ENCODE data around the gene PPP1R1A.

PPP1R1A gene

GRCh38 chr12:54566792-54567191, 21.7 kb downstream of the PPP1R1A start:
- no peak overlapping the region for H3K4me3 ChIP-seq (ENCODE audit: low read length)
- H3K36me3 ChIP-seq (ENCODE audit: control insufficient read depth, low read depth, low read length), result no peaks in the 10 kb centered on the region
- peaks cover 22% of the 10 kb centered on the region for H3K27me3 ChIP-seq (ENCODE audit: control insufficient read depth, insufficient read depth, low read length)
- H3K9ac ChIP-seq (ENCODE audit: low read length), result no peak overlapping the region
- H3K9me3 ChIP-seq (ENCODE audit: control insufficient read depth, low read depth, low read length), result no peaks in the 10 kb centered on the region
- H3K4me1 ChIP-seq (ENCODE audit: control insufficient read depth, low read depth, low read length), result peaks cover 45% of the 10 kb centered on the region
- no peak overlapping the region for H3K27ac ChIP-seq (ENCODE audit: low read length)

- Histone ChIP-seq H3K36me3 (ENCODE audit: control insufficient read depth, low read depth, low read length) (no peaks in the 10 kb centered on the region), H3K27ac (ENCODE audit: low read length) (peak overlapping the region; percentile 5), H3K4me3 (ENCODE audit: low read length) (peak overlapping the region; percentile 24), H3K9ac (ENCODE audit: low read length) (peak overlapping the region; percentile 2), H3K9me3 (ENCODE audit: control insufficient read depth, low read depth, low read length) (no peaks in the 10 kb centered on the region), H3K27me3 (ENCODE audit: control insufficient read depth, insufficient read depth, low read length) (peaks cover 29% of the 10 kb centered on the region), H3K4me1 (ENCODE audit: control insufficient read depth, low read depth, low read length) (peaks cover 39% of the 10 kb centered on the region)
Measured at GRCh38 chr12:54565986-54566544, 22.4 kb downstream of the PPP1R1A start.

GRCh38 chr12:54565310-54565985, 23.0 kb downstream of the PPP1R1A start:
- peaks cover 33% of the 10 kb centered on the region for H3K27me3 ChIP-seq (ENCODE audit: control insufficient read depth, insufficient read depth, low read length)
- peaks cover 37% of the 10 kb centered on the region for H3K4me1 ChIP-seq (ENCODE audit: control insufficient read depth, low read depth, low read length)
- no peaks in the 10 kb centered on the region for H3K9me3 ChIP-seq (ENCODE audit: control insufficient read depth, low read depth, low read length)
- no peak overlapping the region for H3K27ac ChIP-seq (ENCODE audit: low read length)
- H3K36me3 ChIP-seq (ENCODE audit: control insufficient read depth, low read depth, low read length), result no peaks in the 10 kb centered on the region
- peak overlapping the region; percentile 2 for H3K9ac ChIP-seq (ENCODE audit: low read length)
- peak overlapping the region; percentile 24 for H3K4me3 ChIP-seq (ENCODE audit: low read length)

GRCh38 chr12:54564768-54565167, 23.7 kb downstream of the PPP1R1A start:
- peaks cover 36% of the 10 kb centered on the region for H3K27me3 ChIP-seq (ENCODE audit: control insufficient read depth, insufficient read depth, low read length)
- no peaks in the 10 kb centered on the region for H3K36me3 ChIP-seq (ENCODE audit: control insufficient read depth, low read depth, low read length)
- H3K27ac ChIP-seq (ENCODE audit: low read length), result no peak overlapping the region
- no peak overlapping the region for H3K9ac ChIP-seq (ENCODE audit: low read length)
- H3K4me3 ChIP-seq (ENCODE audit: low read length), result peak overlapping the region; percentile 24
- H3K4me1 ChIP-seq (ENCODE audit: control insufficient read depth, low read depth, low read length), result peaks cover 40% of the 10 kb centered on the region
- H3K9me3 ChIP-seq (ENCODE audit: control insufficient read depth, low read depth, low read length), result no peaks in the 10 kb centered on the region

GRCh38 chr12:54563787-54564186, 24.7 kb downstream of the PPP1R1A start:
- peaks cover 40% of the 10 kb centered on the region for H3K4me1 ChIP-seq (ENCODE audit: control insufficient read depth, low read depth, low read length)
- H3K36me3 ChIP-seq (ENCODE audit: control insufficient read depth, low read depth, low read length), result no peaks in the 10 kb centered on the region
- H3K4me3 ChIP-seq (ENCODE audit: low read length), result no peak overlapping the region
- no peaks in the 10 kb centered on the region for H3K9me3 ChIP-seq (ENCODE audit: control insufficient read depth, low read depth, low read length)
- H3K27me3 ChIP-seq (ENCODE audit: control insufficient read depth, insufficient read depth, low read length), result peaks cover 40% of the 10 kb centered on the region
- H3K27ac ChIP-seq (ENCODE audit: low read length), result no peak overlapping the region
- H3K9ac ChIP-seq (ENCODE audit: low read length), result no peak overlapping the region

DNA sequence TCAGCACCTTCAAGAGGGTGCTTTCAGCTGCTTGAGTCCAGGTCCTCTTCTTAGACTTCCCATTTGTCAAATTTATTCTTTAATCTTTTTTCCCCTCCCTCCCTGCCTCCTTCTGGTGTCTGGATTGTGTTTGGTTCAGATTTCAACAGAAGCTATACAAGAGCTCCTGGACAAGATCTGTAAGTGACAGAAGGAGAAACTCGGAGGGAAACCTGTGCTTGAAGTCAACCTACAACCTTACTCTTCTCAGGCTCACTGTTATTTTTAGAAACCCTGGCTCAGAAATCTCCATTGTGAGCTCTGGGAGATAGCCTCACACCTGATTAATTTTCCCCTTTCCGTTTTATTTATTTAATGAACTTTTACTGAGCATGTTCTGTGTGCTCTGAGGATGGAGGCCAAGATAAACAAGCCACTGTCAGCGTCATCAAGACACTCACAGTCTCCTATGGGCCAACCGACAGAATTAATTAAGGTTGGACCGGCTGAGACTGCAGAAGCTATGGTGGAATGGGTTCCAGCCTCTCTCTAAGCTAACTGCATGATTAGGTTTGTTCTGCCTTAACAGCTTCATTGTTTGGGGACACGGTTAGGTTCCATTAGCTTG, 25.6 kb downstream of the PPP1R1A start:
- Histone ChIP-seq H3K9me3 (ENCODE audit: control insufficient read depth, low read depth, low read length) (no peaks in the 10 kb centered on the region), H3K27ac (ENCODE audit: low read length) (no peak overlapping the region), H3K9ac (ENCODE audit: low read length) (no peak overlapping the region), H3K36me3 (ENCODE audit: control insufficient read depth, low read depth, low read length) (no peaks in the 10 kb centered on the region), H3K4me1 (ENCODE audit: control insufficient read depth, low read depth, low read length) (peaks cover 40% of the 10 kb centered on the region), H3K27me3 (ENCODE audit: control insufficient read depth, insufficient read depth, low read length) (peaks cover 48% of the 10 kb centered on the region), H3K4me3 (ENCODE audit: low read length) (no peak overlapping the region)

GRCh38 chr12:54561164-54561563, 27.3 kb downstream of the PPP1R1A start:
- H3K36me3 ChIP-seq (ENCODE audit: control insufficient read depth, low read depth, low read length), result no peaks in the 10 kb centered on the region
- no peaks in the 10 kb centered on the region for H3K9me3 ChIP-seq (ENCODE audit: control insufficient read depth, low read depth, low read length)
- no peak overlapping the region for H3K9ac ChIP-seq (ENCODE audit: low read length)
- H3K4me3 ChIP-seq (ENCODE audit: low read length), result peak overlapping the region; percentile 44
- H3K27ac ChIP-seq (ENCODE audit: low read length), result no peak overlapping the region
- peaks cover 31% of the 10 kb centered on the region for H3K4me1 ChIP-seq (ENCODE audit: control insufficient read depth, low read depth, low read length)
- peaks cover 63% of the 10 kb centered on the region for H3K27me3 ChIP-seq (ENCODE audit: control insufficient read depth, insufficient read depth, low read length)

- Histone ChIP-seq H3K27ac (ENCODE audit: low read length) (no peak overlapping the region), H3K4me1 (ENCODE audit: control insufficient read depth, low read depth, low read length) (peaks cover 24% of the 10 kb centered on the region), H3K4me3 (ENCODE audit: low read length) (peak overlapping the region; percentile 44), H3K9ac (ENCODE audit: low read length) (peak overlapping the region; percentile 22), H3K9me3 (ENCODE audit: control insufficient read depth, low read depth, low read length) (no peaks in the 10 kb centered on the region), H3K36me3 (ENCODE audit: control insufficient read depth, low read depth, low read length) (no peaks in the 10 kb centered on the region), H3K27me3 (ENCODE audit: control insufficient read depth, insufficient read depth, low read length) (peaks cover 71% of the 10 kb centered on the region)
Measured at GRCh38 chr12:54560374-54560858, 28.0 kb downstream of the PPP1R1A start.

- H3K27ac ChIP-seq (ENCODE audit: low read length), result no peak overlapping the region
- H3K27me3 ChIP-seq (ENCODE audit: control insufficient read depth, insufficient read depth, low read length), result peaks cover 80% of the 10 kb centered on the region
- H3K9me3 ChIP-seq (ENCODE audit: control insufficient read depth, low read depth, low read length), result no peaks in the 10 kb centered on the region
- no peaks in the 10 kb centered on the region for H3K36me3 ChIP-seq (ENCODE audit: control insufficient read depth, low read depth, low read length)
- no peak overlapping the region for H3K4me3 ChIP-seq (ENCODE audit: low read length)
- H3K4me1 ChIP-seq (ENCODE audit: control insufficient read depth, low read depth, low read length), result peaks cover 11% of the 10 kb centered on the region
- no peak overlapping the region for H3K9ac ChIP-seq (ENCODE audit: low read length)
Measured at GRCh38 chr12:54558759-54559158, 29.7 kb downstream of the PPP1R1A start.

GRCh38 chr12:54558311-54558710, 30.1 kb downstream of the PPP1R1A start:
- no peak overlapping the region for H3K27ac ChIP-seq (ENCODE audit: low read length)
- H3K9me3 ChIP-seq (ENCODE audit: control insufficient read depth, low read depth, low read length), result no peaks in the 10 kb centered on the region
- H3K36me3 ChIP-seq (ENCODE audit: control insufficient read depth, low read depth, low read length), result no peaks in the 10 kb centered on the region
- no peak overlapping the region for H3K4me3 ChIP-seq (ENCODE audit: low read length)
- peaks cover 9% of the 10 kb centered on the region for H3K4me1 ChIP-seq (ENCODE audit: control insufficient read depth, low read depth, low read length)
- H3K27me3 ChIP-seq (ENCODE audit: control insufficient read depth, insufficient read depth, low read length), result peaks cover 80% of the 10 kb centered on the region
- H3K9ac ChIP-seq (ENCODE audit: low read length), result no peak overlapping the region

- Histone ChIP-seq H3K9ac (ENCODE audit: low read length) (no peak overlapping the region), H3K4me3 (ENCODE audit: low read length) (no peak overlapping the region), H3K27me3 (ENCODE audit: control insufficient read depth, insufficient read depth, low read length) (peaks cover 80% of the 10 kb centered on the region), H3K9me3 (ENCODE audit: control insufficient read depth, low read depth, low read length) (no peaks in the 10 kb centered on the region), H3K4me1 (ENCODE audit: control insufficient read depth, low read depth, low read length) (peaks cover 5% of the 10 kb centered on the region), H3K27ac (ENCODE audit: low read length) (no peak overlapping the region), H3K36me3 (ENCODE audit: control insufficient read depth, low read depth, low read length) (no peaks in the 10 kb centered on the region)
Measured at GRCh38 chr12:54555670-54556257, 32.7 kb downstream of the PPP1R1A start.

Measured in iPS-18a (cell line).